Stimulated activated CD8-positive, alpha-beta memory T cell treated with anti-CD3 and anti-CD28 coated beads, Interleukin-4, amount 100 ng/mL, for 24 hours (primary cell): Measurements from ENCODE around the gene ATP6V1D.
"Not testable (repeated sequence)": the region's sequence is repeated elsewhere in the genome, so short reads cannot be mapped to it uniquely, and the experiment has no call there.

ENCODE experiments used
- DNase-seq: peaks from one replicate; pipeline ENCODE4 v3.0.0-alpha.2; 2020; ENCODE audit warnings: low read depth

Gene ATP6V1D

DNA sequence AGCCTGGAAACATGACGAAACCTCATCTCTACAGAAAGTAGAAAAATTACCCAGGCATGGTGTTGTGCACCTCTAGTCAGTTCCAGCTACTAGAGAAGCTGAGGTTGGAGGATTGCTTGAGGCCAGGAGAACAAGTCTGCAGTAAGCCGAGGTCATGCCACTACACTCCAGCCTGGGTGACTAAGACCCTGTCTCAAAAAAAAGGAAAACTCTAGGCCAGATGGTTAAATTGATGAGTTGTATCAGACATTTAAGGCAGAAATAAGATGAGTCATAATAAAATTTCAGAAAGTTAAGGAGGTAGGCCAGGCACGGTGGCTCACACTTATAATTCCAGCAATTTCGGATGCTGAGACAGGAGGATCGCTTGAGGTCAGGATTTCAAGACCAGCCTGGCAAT lies 11.2 kb upstream of the ATP6V1D start:
- no peak for DNase-seq

DNA sequence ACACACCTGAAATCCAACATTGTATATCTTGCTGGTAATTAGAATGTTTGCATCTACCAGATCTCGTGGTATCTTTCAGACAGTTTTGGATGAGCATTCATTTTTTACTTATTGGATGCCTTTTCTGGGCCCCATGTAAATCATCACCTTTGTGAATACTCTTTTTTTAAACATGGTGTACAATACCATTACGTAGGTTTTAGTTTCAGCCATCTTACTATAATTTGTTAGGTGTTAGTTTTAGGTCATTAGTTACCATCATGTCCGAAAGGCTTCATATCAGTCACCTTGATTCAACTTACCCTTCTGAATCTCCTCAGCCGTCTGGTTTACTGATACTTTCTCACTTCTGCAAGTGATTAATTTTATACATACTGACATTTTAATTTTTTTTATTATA lies 5.9 kb upstream of the ATP6V1D start:
- no peak for DNase-seq

GRCh38 chr14:67360470-67361206 lies 1.0 kb upstream of the ATP6V1D start:
- DNase-seq = no peak

- no peak for DNase-seq
These were observed 455 bp downstream of the ATP6V1D start for GRCh38 chr14:67358924-67359774.

DNA sequence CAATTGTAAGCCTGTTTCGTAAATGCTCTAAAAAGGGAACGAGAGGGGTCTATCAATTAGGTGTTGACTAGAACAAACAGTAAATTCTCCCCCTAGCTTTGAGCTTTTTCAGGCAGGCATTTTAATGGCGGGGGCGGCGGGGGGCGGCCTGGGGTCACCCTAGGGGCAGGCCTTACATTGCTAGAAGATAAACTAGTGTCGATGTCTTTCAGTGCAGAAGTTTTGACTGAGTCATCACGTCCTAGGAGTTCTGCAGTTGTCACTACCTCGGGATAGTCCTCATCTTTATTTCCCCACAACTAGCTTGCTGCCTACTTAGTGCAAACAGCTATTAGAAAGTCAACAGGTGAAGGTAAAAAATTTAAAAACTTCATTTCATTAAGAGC lies 1.6 kb downstream of the ATP6V1D start:
- no peak for DNase-seq

- DNase-seq = no peak
These were observed 2.2 kb downstream of the ATP6V1D start for GRCh38 chr14:67357186-67357968.

DNA sequence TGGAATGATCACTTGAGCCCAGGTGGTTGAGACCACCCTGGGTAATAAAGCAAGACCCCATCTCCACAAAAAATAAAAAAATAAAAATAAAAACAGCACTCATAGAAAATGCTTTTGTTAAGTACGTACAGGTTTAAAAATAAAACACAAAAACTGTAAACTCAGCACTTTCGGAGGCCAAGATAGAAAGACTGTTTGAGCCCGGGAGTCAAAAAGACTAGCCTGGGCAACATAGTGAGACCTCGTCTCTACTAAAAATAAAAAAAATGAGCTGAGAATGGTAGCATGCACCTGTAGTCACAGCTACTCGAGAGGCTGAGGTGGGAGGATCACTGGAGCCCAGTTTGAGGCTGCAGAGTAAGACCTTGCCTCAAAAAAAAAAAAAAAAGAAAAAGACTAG lies 7.5 kb downstream of the ATP6V1D start:
- no peak for DNase-seq

DNA sequence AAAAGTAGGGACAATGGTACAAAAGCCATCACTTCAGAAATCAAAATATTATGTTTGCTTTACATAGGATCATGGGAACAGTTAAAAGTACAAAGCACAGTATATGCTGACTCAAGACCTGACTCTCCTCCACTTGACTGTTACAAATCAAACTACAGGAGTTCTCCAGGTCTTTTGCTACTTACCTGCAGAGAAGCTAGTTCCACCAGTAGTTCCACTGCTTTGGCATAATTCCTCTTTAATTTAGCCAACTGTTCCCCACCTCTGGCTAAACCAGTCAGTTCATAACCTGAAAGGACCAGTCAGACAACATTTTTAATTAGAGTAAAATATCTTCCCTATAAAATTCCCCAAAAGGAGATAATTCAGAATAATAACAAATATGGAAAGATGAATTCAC lies 14.0 kb downstream of the ATP6V1D start:
- DNase-seq = no peak

DNA sequence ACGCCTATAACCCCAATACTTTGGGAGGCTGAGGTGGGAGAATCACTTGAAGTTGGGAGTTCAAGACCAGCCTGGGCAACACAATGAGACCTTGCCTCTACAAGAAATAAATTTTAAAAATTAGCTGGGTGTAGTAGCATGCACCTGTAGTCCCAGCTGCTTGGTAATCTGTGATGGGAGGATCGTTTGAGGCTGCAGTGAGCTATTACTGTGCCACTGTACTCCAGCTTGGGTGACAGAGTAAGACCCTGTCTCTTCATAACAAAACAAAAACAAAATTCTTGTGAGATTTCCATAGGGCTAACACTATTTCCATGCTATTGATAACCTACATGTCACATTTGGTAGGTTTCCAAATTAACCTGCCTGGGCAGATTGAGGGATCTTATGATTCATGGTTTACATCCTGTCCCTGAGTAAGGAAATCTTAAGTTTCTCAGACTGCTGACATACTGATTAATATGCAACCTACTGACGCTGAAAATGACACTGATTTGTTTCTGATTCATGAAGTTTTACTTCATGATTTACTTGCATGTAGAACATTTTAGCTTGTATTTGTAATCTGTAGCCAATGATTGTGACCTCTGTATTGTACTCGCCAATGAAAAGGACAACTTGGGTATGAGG lies 15.9 kb downstream of the ATP6V1D start:
- DNase-seq = no peak

DNA sequence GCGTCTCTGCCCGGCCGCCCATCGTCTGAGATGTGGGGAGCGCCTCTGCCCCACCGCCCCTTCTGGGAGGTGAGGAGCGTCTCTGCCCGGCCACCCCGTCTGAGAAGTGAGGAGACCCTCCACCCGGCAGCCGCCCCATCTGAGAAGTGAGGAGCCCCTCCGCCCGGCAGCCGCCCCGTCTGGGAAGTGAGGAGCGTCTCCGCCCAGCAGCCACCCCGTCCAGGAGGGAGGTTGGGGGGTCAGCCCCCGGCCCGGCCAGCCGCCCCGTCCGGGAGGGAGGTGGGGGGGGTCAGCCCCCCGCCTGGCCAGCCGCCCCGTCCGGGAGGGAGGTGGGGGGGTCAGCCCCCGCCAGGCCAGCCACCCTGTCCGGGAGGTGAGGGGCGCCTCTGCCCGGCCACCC lies 18.4 kb downstream of the ATP6V1D start:
- not testable (repeated sequence) for DNase-seq

DNA sequence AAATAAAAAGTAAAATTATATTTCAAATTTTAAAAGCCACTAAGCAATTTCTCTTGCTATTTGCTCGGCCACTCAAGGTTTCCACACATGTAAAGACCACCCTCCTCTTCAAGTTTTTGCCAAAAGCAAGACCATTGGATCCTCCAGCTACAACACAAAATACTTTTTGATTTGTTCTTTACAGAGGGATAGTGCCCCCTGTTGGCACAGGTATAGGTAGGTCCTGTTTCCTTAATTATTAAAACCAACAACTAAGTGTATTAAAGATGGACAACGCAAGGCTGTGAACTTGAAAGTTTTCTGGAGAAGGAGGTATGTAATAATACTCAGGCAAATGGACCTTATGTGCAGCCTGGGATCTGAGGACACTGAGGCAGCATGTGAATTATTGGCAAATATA lies 23.8 kb downstream of the ATP6V1D start:
- DNase-seq = no peak

- DNase-seq = no peak
These were observed 27.1 kb downstream of the ATP6V1D start for GRCh38 chr14:67332468-67332867.

GRCh38 chr14:67331368-67332125 lies 28.1 kb downstream of the ATP6V1D start:
- DNase-seq = no peak

DNA sequence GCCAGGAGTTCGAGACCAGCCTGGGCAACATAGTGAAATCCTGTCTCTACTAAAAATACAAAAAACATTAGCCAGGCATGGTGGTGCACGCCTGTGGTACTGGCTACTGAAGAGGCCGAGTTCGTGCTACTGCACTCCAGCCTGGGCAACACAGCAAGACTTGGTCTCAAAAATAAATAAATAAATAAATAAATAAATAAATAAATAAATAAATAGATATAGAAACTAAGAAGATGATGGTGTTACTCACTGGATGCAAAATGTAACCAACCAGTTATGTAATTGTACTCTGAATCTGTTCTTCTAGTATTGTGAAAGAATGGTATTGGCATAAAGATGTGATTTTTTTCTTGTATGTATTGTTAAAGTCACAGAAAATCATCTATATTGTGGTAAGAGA lies 29.9 kb downstream of the ATP6V1D start:
- DNase-seq = not testable (repeated sequence)

DNA sequence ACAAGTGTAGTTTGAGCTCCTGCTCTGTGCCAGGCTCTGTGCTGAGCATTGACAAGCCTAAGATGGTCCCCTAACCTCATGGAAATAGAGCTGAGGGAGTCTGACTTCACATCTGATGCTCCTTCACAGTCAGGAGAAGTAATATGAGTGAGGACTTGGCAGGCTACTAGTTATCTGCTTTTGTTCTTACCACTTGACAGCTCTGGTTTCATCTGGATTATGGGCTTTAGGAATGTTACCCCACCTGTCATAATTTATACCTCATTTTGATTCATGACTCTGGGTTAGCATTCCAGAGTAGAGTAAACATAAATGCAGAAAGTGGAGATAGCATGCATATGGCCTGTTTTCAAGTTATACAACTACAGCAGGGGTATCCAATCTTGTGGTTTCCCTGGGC lies 40.5 kb downstream of the ATP6V1D start:
- DNase-seq = no peak

- DNase-seq = no peak
These were observed 41.8 kb downstream of the ATP6V1D start for GRCh38 chr14:67317822-67318221.

DNA sequence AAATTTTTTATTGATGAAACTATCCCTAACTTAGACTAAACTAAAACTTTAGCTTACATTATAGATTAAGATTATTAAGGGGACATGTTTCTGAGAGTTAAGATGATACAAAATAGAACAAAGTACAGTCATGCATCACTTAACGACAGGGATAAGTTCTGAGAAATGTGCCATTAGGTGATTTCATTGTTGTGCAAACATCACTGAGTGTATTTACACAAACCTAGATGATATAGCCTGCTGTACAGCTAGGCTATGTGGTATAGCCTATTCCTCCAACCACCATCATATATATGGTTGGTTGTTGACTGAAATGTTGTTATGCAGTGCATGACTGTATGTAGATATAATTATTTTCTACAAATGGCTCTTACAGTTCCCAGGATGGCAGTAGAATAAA lies 46.5 kb downstream of the ATP6V1D start:
- no peak for DNase-seq

- DNase-seq = no peak
These were observed 47.7 kb downstream of the ATP6V1D start for GRCh38 chr14:67311868-67312267.
